SKM-1 (cell line): ENCODE results near the gene FGB.

Experiments used
- DNase-seq: peaks from one replicate; lab custom pipeline; 2025; ENCODE audit not compliant: unreplicated experiment; lab: John Stamatoyannopoulos, UW

The FGB gene

GRCh38 chr4:154565704-154566103 is 2.9 kb downstream of the FGB start:
- no peak for DNase-seq

GRCh38 chr4:154566639-154567204 is 3.9 kb downstream of the FGB start:
- DNase-seq, result no peak

- DNase-seq, result no peak
These were observed 6.2 kb downstream of the FGB start for GRCh38 chr4:154569028-154569427.

DNA sequence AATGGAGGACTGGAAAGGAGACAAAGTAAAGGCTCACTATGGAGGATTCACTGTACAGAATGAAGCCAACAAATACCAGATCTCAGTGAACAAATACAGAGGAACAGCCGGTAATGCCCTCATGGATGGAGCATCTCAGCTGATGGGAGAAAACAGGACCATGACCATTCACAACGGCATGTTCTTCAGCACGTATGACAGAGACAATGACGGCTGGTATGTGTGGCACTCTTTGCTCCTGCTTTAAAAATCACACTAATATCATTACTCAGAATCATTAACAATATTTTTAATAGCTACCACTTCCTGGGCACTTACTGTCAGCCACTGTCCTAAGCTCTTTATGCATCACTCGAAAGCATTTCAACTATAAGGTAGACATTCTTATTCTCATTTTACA is 6.8 kb downstream of the FGB start:
- DNase-seq, result no peak

GRCh38 chr4:154573190-154573870 is 10.5 kb downstream of the FGB start:
- no peak for DNase-seq

GRCh38 chr4:154574311-154574710 is 11.5 kb downstream of the FGB start:
- no peak for DNase-seq

DNA sequence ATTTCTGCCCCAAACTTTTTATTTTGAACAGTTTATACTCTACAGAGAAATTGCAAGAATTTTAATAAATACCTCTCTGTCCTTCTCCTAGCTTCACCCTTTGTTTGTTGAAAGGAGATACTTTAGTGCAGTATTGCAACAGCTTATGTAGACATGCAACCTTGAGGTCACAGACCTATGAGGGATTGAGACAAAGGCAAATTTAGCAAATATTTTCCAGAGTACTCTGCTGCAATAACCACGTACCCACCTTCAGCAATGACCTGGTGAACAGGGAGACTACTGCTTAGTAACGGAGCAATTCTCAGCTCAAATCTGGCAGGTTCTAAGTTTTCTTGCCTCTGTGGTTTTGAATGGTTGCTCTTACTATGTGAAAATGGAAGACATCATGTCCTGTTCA is 14.5 kb downstream of the FGB start:
- no peak for DNase-seq

DNA sequence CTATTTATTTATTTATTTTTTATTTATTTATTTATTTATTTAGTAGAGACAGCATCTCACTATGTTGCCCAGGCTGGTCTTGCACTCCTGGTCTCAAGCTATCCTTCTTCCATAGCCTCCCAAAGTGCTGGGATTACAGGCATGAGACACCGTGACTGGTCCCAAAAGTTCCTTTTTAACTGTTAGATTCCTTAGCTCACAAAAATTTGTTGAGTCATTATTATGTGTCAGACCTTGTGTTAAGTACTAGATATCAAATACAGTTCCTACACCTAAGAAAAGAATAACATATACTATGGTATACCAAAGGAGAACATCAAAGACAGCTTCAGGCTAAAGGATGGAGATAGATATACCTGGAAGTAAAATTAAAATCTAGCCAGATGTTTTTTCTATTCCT is 16.1 kb downstream of the FGB start:
- no peak for DNase-seq

GRCh38 chr4:154579927-154580326 is 17.1 kb downstream of the FGB start:
- no peak for DNase-seq

- no peak for DNase-seq
These were observed 19.9 kb downstream of the FGB start for GRCh38 chr4:154582723-154583122.

DNA sequence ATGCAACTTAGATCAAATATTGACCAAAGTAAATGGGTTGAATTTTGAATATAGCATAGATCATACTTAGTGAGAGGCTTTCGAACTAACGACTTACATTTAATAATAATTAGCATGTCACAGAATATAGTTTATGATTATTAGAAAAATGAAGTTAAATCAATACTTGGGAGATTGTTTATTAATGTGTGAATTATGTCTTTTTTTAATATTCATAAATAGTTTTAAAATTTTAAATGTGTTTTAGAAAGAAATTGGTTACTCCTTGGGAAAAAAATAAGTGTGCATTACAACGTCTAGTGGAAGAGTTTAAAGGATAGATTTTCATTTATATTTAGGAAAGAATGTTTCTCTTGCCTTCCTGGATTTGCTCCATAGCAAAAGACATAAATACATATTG is 20.4 kb downstream of the FGB start:
- DNase-seq, result no peak

GRCh38 chr4:154583677-154584076 is 20.9 kb downstream of the FGB start:
- no peak for DNase-seq

GRCh38 chr4:154584259-154584658 is 21.4 kb downstream of the FGB start:
- no peak for DNase-seq

- no peak for DNase-seq
These were observed 22.7 kb downstream of the FGB start for GRCh38 chr4:154585369-154586018.

DNA sequence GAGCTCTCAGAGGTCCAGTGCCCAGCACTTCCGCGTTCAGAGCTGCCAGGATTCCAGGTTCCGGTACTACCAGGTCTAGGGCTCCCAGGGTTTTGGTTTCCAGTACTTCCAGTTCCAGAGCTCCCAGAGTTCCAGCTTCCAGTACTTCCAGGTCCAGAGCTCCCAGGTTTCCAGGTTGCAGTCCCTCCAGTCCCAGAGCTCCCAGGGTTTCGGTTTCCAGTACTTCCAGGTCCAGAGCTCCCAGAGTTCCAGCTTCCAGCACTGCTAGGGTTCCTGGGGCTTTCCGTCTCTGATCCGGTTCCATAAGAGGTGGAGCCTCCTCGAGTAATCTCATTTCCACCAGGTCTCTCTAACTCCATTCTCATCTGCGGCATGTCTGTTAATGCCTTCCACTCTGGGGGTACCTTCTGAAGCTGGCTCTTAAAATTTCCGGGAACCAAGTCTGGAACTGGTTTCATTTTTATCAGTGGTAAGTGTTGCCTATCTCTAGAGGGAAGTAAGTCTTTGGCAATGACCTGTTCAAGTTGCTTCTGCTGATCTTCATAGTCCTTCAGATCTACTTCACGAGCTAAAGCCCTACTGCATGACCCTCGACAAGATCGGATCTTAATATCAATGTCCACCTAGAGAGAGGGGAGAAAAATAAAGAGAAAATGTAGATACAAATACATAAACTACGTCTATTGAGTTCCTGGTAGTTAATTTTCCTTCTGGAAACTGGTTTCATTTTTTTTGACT is 23.7 kb downstream of the FGB start:
- DNase-seq, result no peak

DNA sequence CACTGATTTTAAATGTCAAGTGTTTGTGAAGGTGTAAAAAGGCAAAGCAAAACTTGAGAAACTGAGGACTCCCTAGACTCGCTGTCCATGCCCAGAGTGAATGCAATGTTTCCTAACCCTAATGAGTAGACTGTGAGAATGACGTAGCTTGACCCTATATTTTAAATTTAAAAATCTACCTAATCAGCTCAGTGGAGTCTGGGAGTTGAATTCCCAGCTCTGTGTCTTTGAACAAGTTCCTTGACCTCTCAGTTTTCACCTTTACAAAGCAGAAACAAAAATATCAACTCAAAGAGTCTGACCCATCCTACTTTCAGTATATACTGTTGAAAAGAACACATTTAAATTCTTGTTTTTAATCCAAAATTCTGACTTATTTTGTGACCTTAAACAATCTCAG is 25.4 kb downstream of the FGB start:
- no peak for DNase-seq

DNA sequence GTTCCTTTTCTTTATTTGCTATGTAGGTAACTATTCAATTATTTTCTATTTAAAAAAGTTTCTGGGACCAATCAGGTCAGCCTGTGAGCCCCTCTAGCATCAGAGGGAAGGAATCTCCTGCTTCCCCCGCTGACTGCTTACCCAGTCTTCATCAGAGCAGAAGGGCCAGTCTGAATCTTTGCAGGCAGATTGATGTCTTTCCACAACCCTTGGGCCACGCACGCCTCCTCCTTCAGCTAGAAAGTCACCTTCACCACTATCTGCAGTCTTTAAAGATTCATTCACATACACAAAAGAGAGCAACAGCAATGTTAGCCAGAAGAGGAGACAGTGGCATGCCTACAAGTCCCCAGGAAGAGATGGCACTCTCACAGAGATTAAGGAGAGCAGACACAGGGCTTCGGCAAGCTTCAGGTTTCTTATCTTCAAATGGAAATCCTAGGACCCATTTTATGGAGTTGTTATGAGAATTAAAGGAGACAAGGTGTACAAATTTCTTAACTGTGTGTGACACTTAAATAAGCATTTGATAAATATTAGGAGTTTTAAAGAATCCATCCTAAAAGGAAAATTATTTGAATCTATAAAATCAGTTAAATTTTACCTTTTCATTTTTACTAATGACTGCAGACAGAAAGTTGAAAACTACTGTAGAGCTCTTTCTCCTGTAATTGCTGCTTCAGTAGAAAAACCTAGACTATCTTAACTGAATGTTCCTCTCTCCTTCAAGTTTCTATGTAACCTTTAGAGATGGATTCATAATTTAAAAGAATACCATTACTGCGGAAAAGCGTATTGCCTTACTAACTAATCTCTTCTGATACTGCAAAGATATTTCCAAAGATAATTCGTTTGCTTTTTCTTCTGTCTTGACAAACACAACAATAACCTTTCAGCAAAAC is 26.7 kb downstream of the FGB start:
- no peak for DNase-seq

DNA sequence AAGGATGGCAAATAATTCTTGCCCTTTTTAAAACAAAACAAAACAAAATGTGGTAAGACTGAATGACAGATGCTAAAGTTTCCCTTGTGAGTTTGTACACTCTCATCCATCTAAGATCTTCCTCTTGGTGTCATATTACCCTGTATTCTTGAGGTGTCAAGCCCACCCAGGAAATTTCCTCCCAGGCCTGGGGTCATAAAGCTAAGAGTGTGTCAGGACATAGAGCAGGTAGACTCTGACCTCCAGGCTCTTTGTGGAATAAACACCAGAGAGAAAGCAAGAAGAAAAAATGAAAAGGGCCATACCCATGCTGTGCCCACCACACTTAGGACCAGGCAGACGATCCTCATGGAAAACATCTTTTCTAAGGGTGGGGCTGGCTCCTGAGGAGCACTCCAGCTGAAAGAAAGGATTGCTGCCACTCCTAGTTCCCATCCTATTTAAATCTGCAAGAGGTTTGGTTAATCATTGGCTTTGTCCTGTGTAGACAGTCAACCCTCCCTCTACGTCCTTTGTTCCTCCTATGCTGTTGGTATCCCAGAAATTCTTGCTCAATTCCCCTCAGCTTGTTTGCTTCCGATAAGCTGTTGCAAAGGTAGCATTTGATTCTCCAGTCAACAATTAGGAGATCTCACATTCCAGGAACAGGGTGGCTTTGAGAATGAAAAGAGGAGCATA is 27.7 kb downstream of the FGB start, which contains the start of gene FGA:
FGA (minus strand) TSS at position 414 of the 678 bp plus-strand sequence; CDS start at position 359, 55 bp downstream.
- no peak for DNase-seq

GRCh38 chr4:154591890-154592289 is 29.1 kb downstream of the FGB start:
- no peak for DNase-seq

DNA sequence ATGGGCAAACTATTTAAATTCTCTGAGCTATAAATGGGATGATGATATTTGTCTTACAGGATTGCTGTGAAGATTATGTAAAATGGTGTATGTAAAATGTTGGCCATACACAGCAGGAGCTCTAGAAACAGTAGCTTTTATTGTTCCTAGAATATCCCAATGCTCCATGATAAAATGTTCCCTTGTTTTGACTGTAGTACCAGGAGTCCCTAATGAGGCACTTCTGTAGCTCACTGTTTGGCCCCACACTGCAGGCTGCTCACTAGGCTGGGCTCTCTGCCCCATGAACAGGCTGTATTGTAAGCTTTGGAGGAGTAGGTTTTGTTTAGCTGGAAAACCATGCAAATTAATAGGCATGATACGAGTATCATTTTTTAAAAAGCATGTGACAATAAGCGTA is 31.1 kb downstream of the FGB start:
- no peak for DNase-seq
